H1 (cell line): ENCODE measurements around the gene FXYD5. TPM values are rescaled to one million over a fixed set of nuclear protein-coding genes. Genes with fewer than 3 reads are reported as not detected.
A peak's percentile ranks its signal among the peaks of the same experiment; 100 is the strongest.

Experiments
- CTCF ChIA-PET: fragments of 300-600 bp; sonication (Branson Sonifier 250); formaldehyde crosslinking; loops from one replicate; lab custom pipeline; 2021; ENCODE audit not compliant: partially characterized antibody; lab: Charles Lee
- POLR2A ChIA-PET: fragments of 300-600 bp; sonication (Branson Sonifier 250); formaldehyde crosslinking; loops from one replicate; lab custom pipeline; 2021; ENCODE audit warnings: inconsistent platforms; ENCODE audit not compliant: partially characterized antibody; lab: Charles Lee
- DNase-seq, 2 experiments: peaks; one replicate each; pipeline versions ENCODE4 v3.0.0 to v3.0.0-alpha.2; 2010 to 2022; ENCODE audit warnings: low spot score in 2 of 2, low read depth in 1 of 2, mixed read lengths in 1 of 2
- FAIRE-seq: peaks from 2 replicates; lab custom pipeline; 2011; peaks lifted over from hg19 to GRCh38; lab: Jason Lieb, UNC
- H2AFZ ChIP-seq: 2 replicates; pipeline ENCODE4 v1.8.1; 2012; ENCODE audit warnings: low read length, inconsistent platforms
- H2AK5ac ChIP-seq: 2 replicates; pipeline ENCODE4 v1.6.1; 2013; ENCODE audit warnings: low read depth, low read length
- H2BK120ac ChIP-seq: replicated peaks from 2 replicates; pipeline ENCODE3; 2013; ENCODE audit warnings: low read depth, low read length, inconsistent platforms
- H2BK12ac ChIP-seq: 2 replicates; pipeline ENCODE4 v1.6.1; 2013; ENCODE audit warnings: low read depth, low read length
- H2BK15ac ChIP-seq: 2 replicates; pipeline ENCODE4 v1.6.1; 2013; ENCODE audit warnings: low read length
- H2BK20ac ChIP-seq: 2 replicates; pipeline ENCODE4 v1.6.1; 2013; ENCODE audit warnings: low read length
- H2BK5ac ChIP-seq: 2 replicates; pipeline ENCODE4 v1.6.1; 2013; ENCODE audit warnings: low read depth, low read length
- H3K14ac ChIP-seq: 2 replicates; pipeline ENCODE4 v1.6.1; 2013; ENCODE audit warnings: inconsistent platforms; ENCODE audit not compliant: insufficient read length
- H3K18ac ChIP-seq: 2 replicates; pipeline ENCODE4 v1.6.1; 2013; ENCODE audit warnings: low read length; ENCODE audit errors: extremely low read depth
- H3K23ac ChIP-seq: 2 replicates; pipeline ENCODE4 v1.6.1; 2013; ENCODE audit warnings: inconsistent platforms; ENCODE audit not compliant: insufficient read length
- H3K23me2 ChIP-seq: 2 replicates; pipeline ENCODE4 v1.6.1; 2013; ENCODE audit warnings: low read depth, low read length
- H3K27ac ChIP-seq: 2 replicates; pipeline ENCODE4 v1.6.1; 2011; ENCODE audit warnings: low read depth, low read length, inconsistent platforms
- H3K27me3 ChIP-seq, 4 experiments: replicated peaks in 1 of 4; 1 replicate in 1 of 4; 2 replicates in 3 of 4; pipeline versions ENCODE4 v1.6.1 to v1.8.1; 2011 to 2013; ENCODE audit warnings: low read length in 3 of 4, mild to moderate bottlenecking in 3 of 4, inconsistent platforms in 2 of 4, mixed read lengths in 2 of 4, moderate library complexity in 1 of 4; ENCODE audit not compliant: control insufficient read depth in 3 of 4, insufficient read depth in 3 of 4; ENCODE audit errors: extremely low read depth in 1 of 4
- H3K36me3 ChIP-seq, 4 experiments: 2 replicates each; pipeline versions ENCODE4 v1.6.1 to v1.8.1; 2011 to 2013; ENCODE audit warnings: mild to moderate bottlenecking in 4 of 4, low read length in 3 of 4, moderate library complexity in 2 of 4, control low read depth in 1 of 4, inconsistent platforms in 1 of 4; ENCODE audit not compliant: insufficient read depth in 4 of 4, control insufficient read depth in 2 of 4
- H3K4ac ChIP-seq: replicated peaks from 2 replicates; pipeline ENCODE3; 2013; ENCODE audit warnings: low read length, low read depth, mixed read lengths, inconsistent platforms; ENCODE audit not compliant: insufficient read length
- H3K4me1 ChIP-seq, 4 experiments: replicated peaks in 1 of 4; 1 replicate in 1 of 4; 2 replicates in 3 of 4; pipeline versions ENCODE4 v1.6.1 to v1.8.1; 2011 to 2013; ENCODE audit warnings: low read length in 3 of 4, inconsistent platforms in 2 of 4, mixed read lengths in 1 of 4; ENCODE audit not compliant: insufficient read depth in 4 of 4, control insufficient read depth in 3 of 4
- H3K4me2 ChIP-seq, 2 experiments: 2 replicates each; pipeline versions ENCODE4 v1.6.1 to v1.8.1; 2011 to 2013; ENCODE audit warnings: low read depth in 2 of 2, low read length in 2 of 2, control low read depth in 1 of 2, inconsistent platforms in 1 of 2, mild to moderate bottlenecking in 1 of 2; ENCODE audit not compliant: insufficient read depth in 1 of 2
- H3K4me3 ChIP-seq, 4 experiments: fragments of 200-600, 300-600 bp in 1 of 4; sonication (generic), shearing (Covaris generic), sonication (Bioruptor Twin) in 1 of 4; 2 replicates each; pipeline versions ENCODE4 v1.5.1 to v1.8.1; 2011 to 2016; ENCODE audit warnings: low read length in 4 of 4, low read depth in 3 of 4, control low read depth in 2 of 4, inconsistent platforms in 2 of 4, mild to moderate bottlenecking in 2 of 4, mixed read lengths in 1 of 4, moderate library complexity in 1 of 4; ENCODE audit not compliant: insufficient read depth in 2 of 4; ENCODE audit errors: extremely low read depth in 1 of 4
- H3K56ac ChIP-seq: replicated peaks from 2 replicates; pipeline ENCODE3; 2013; ENCODE audit warnings: low read depth, mild to moderate bottlenecking, mixed read lengths, low read length, inconsistent platforms; ENCODE audit not compliant: insufficient read length
- H3K79me1 ChIP-seq: 2 replicates; pipeline ENCODE4 v1.6.1; 2013; ENCODE audit warnings: low read depth, low read length, control low read depth
- H3K79me2 ChIP-seq, 2 experiments: 2 replicates each; pipeline versions ENCODE4 v1.6.1 to v1.8.1; 2012 to 2013; ENCODE audit warnings: low read length in 2 of 2, mild to moderate bottlenecking in 2 of 2, inconsistent platforms in 1 of 2; ENCODE audit not compliant: insufficient read depth in 2 of 2, control insufficient read depth in 1 of 2
- H3K9ac ChIP-seq, 4 experiments: replicated peaks in 1 of 4; 1 replicate in 1 of 4; 2 replicates in 3 of 4; pipeline versions ENCODE4 v1.6.1 to v1.8.1; 2011 to 2013; ENCODE audit warnings: low read depth in 3 of 4, low read length in 3 of 4, control low read depth in 2 of 4, mild to moderate bottlenecking in 2 of 4, moderate library complexity in 2 of 4, inconsistent platforms in 1 of 4; ENCODE audit errors: extremely low read depth in 1 of 4
- H3K9me3 ChIP-seq, 2 experiments: 2 replicates each; pipeline versions ENCODE4 v1.6.1 to v1.8.1; 2012 to 2013; ENCODE audit warnings: mild to moderate bottlenecking in 2 of 2, moderate library complexity in 2 of 2, control low read depth in 1 of 2, inconsistent platforms in 1 of 2, low read depth in 1 of 2, low read length in 1 of 2, mixed read lengths in 1 of 2; ENCODE audit not compliant: insufficient read depth in 2 of 2
- H4K20me1 ChIP-seq, 2 experiments: replicated peaks in 1 of 2; 2 replicates each; pipeline versions ENCODE3 to v1.8.1; 2011 to 2013; ENCODE audit warnings: inconsistent platforms in 2 of 2, low read length in 2 of 2, mild to moderate bottlenecking in 1 of 2; ENCODE audit not compliant: insufficient read depth in 2 of 2, control insufficient read depth in 1 of 2
- H4K5ac ChIP-seq: 2 replicates; pipeline ENCODE4 v1.6.1; 2013; ENCODE audit warnings: low read length, low read depth, mixed read lengths, inconsistent platforms; ENCODE audit not compliant: insufficient read length
- H4K8ac ChIP-seq: 2 replicates; pipeline ENCODE4 v1.8.0; 2013; ENCODE audit warnings: mild to moderate bottlenecking, moderate library complexity, low read length, inconsistent platforms; ENCODE audit not compliant: insufficient read depth; ENCODE audit errors: extremely low read depth
- H4K91ac ChIP-seq: replicated peaks from 2 replicates; pipeline ENCODE3; 2013; ENCODE audit warnings: low read length, mixed read lengths, inconsistent platforms; ENCODE audit not compliant: insufficient read length
- CBX8 ChIP-seq: fragments of 300-800, 300-1000 bp; sonication (generic); IDR thresholded peaks from 2 replicates; pipeline ENCODE4 v1.7.1; 2016; ENCODE audit warnings: low read depth, low read length, borderline replicate concordance
- CHD1 ChIP-seq: IDR thresholded peaks from 2 replicates; pipeline ENCODE4 v1.6.1; 2012; ENCODE audit warnings: low read depth, low read length, improper control_type of control experiment
- CTBP2 ChIP-seq: IDR thresholded peaks from 2 replicates; pipeline ENCODE4 v1.7.0; 2011; ENCODE audit warnings: borderline replicate concordance, mild to moderate bottlenecking, moderate library complexity, mixed read lengths, low read length; ENCODE audit not compliant: insufficient read depth, insufficient read length
- GABPA ChIP-seq: IDR thresholded peaks from 2 replicates; pipeline ENCODE4 v1.6.1; 2011; ENCODE audit warnings: mild to moderate bottlenecking, low read length, moderate library complexity, borderline replicate concordance; ENCODE audit not compliant: insufficient read depth
- NRF1 ChIP-seq: IDR thresholded peaks from 2 replicates; pipeline ENCODE4 v1.6.1; 2011; ENCODE audit warnings: mild to moderate bottlenecking, low read depth, low read length, improper control_type of control experiment
- RFX5 ChIP-seq: IDR thresholded peaks from 2 replicates; pipeline ENCODE4 v1.6.1; 2011; ENCODE audit warnings: low read depth, low read length, improper control_type of control experiment, borderline replicate concordance
- RNF2 ChIP-seq: fragments of 200-900, 300-1000 bp; sonication (generic); IDR thresholded peaks from 2 replicates; pipeline ENCODE4 v1.7.1; 2016; ENCODE audit warnings: borderline replicate concordance, low read depth, mild to moderate bottlenecking, antibody characterized with exemption, low read length; ENCODE audit not compliant: poor library complexity, severe bottlenecking; ENCODE audit errors: missing control alignments
- SP4 ChIP-seq: IDR thresholded peaks from 2 replicates; pipeline ENCODE4 v1.6.1; 2012; ENCODE audit warnings: low read length, inconsistent platforms
- TAF1 ChIP-seq: IDR thresholded peaks from 2 replicates; pipeline ENCODE4 v1.6.1; 2011; ENCODE audit warnings: mild to moderate bottlenecking, low read depth, low read length
- TCF12 ChIP-seq: IDR thresholded peaks from 2 replicates; pipeline ENCODE4 v1.6.1; 2011; ENCODE audit warnings: low read depth, mild to moderate bottlenecking, low read length
- YY1 ChIP-seq: IDR thresholded peaks from 2 replicates; pipeline ENCODE4 v1.6.1; 2011; ENCODE audit warnings: low read depth, mild to moderate bottlenecking, low read length
- WGBS, 2 experiments: shearing (Covaris generic) in 1 of 2; methylation state at CpG; one replicate each; pipeline versions ENCODE4 v1.1.6 to v1.1.7; 2013 to 2015; ENCODE audit warnings: low lambda C conversion rate in 2 of 2, mixed read lengths in 2 of 2, inconsistent platforms in 1 of 2, low coverage in 1 of 2, missing lambda C conversion rate in 1 of 2; ENCODE audit not compliant: insufficient replicate concordance in 2 of 2, insufficient coverage in 1 of 2, insufficient read length in 1 of 2; ENCODE audit errors: extremely low coverage in 1 of 2, missing lambda C conversion rate in 1 of 2; 5-methylcytosine and 5-hydroxymethylcytosine counted together
- polyA plus RNA-seq, 7 experiments: library from polyadenylated mRNA; depleted of rRNA in 3 of 7; stranded (reverse) in 5 of 7; unstranded in 2 of 7; fragments of >200 nt in 5 of 7; fragments of 200-250 nt in 2 of 7; gene quantifications; 1 replicate in 5 of 7; 2 replicates in 1 of 7; 4 replicates in 1 of 7; pipeline versions ENCODE4 v1.2.1 to v1.2.3, GENCODE V29; 2011 to 2013; ENCODE audit warnings: missing spikeins in 2 of 7, mixed read lengths in 2 of 7
- total RNA-seq: library from RNA; stranded (reverse); fragmentation: NEBNext Ultra II Directional; extraction: Animal tissue kit (Norgen Biotek cat#: 25700); gene quantifications from 2 replicates; pipeline ENCODE4 v1.2.1, GENCODE V29; 2021

Gene FXYD5
- total and polyA plus RNA-seq, 2 of the 8 experiments (the other 6 are each of a cell fraction or from before 2014, with no cell fraction given), result 99.0 to 191 TPM

DNA sequence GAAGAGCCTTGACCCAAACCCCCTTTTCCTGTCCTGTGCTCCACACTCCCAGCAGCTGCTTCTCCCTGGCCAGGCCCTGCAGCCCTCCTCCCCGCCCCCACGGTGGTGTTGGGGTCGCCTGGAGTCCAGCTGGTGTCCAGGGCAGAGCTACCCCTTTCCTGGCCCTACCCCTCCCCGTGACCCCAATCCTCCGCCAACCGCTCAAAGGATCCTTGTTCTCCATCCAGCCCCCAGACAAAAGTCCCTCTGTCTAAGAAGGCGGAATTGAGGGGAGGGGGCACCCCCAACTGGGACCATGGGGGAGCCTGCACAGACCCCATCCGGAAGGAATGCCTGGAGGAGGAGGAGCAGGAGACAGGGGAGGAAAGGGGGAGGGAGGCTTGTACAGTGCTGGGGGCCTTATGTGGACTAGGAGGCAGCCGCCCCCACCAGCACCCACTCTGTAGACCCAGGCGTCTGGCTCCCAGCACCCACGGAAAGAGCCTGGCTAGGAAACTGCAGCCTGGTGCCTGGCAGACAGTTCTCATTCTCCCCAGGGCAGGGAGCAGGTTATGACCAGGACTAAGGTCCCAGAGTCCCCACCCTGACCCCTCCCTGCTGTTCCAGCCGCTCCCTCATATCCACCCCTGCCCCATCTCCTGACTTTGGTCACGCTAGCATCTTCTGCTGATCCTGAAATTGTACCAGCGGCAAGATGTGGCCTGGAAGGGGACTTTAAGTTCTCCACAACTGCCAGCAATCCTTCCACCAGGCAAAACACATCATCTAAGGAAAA lies 39.2 kb upstream of the FXYD5 start, which contains the start of gene FXYD3:
Gene FXYD3, plus strand, starts transcription at position 647 of the 775 bp plus-strand sequence. CDS start 3,554 bp downstream, outside the sequence.
- H3K4me2 ChIP-seq, result peak within 1 kb of the TSS; percentile 15 to 70; a peak in 3 of 4 replicates
- FAIRE-seq (no peak), DNase-seq (no peak)
- WGBS, 2 experiments, result 68% methylated on average over 13 of the region's 14 CpGs; no CpG with 5 or more reads in 1 of the 2 experiments
- peak within 1 kb of the TSS; percentile 60; the same call in 1 of the 2 replicates for H2BK12ac ChIP-seq
- H3K9me3 ChIP-seq, result no peaks in the 10 kb centered on the region
- peaks cover 0 to 22% (median 14%) of the 10 kb centered on the region in 4 experiments; a peak in 6 of 7 replicates for H3K4me1 ChIP-seq
- H3K4ac ChIP-seq, result peak within 1 kb of the TSS; percentile 44
- H3K14ac ChIP-seq, result no peak within 1 kb of the TSS
- no peak within 1 kb of the TSS for H2AK5ac ChIP-seq
- 0 out of 2 replicates have a peak within 1 kb of the TSS, but pooled peaks have one; percentile 61 for H2BK15ac ChIP-seq
- ChIA-PET POLR2A (interaction anchor here (0.7 to 1.8 kb wide), 4 partner anchors 11 to 49 kb away, joined by 3 to 7 read pairs (median 5); no protein-coding TSS in a partner anchor), CTCF (interaction anchor here (0.7 to 6.9 kb wide), 28 partner anchors 9 to 201 kb away, joined by 3 to 154 read pairs (median 5); partner anchors contain the start of genes FXYD1, FXYD7, HAMP and LGI4)
- H2BK120ac ChIP-seq, result no peak within 1 kb of the TSS
- H4K8ac ChIP-seq, result peak within 1 kb of the TSS; percentile 35; the same call in 1 of the 2 replicates
- no peaks in the 10 kb centered on the region for H3K23me2 ChIP-seq
- no peak within 1 kb of the TSS for H4K91ac ChIP-seq
- H3K27me3 ChIP-seq, result peaks cover 0 to 2% (median 0%) of the 10 kb centered on the region in 4 experiments; a peak in 1 of 7 replicates
- H4K20me1 ChIP-seq, result no peaks in the 10 kb centered on the region
- H3K18ac ChIP-seq, result peak within 1 kb of the TSS; percentile 4
- peak within 1 kb of the TSS in 3 of 4 experiments; percentile 23 to 56 (median 31); a peak in 5 of 8 replicates for H3K4me3 ChIP-seq
- no peaks in the 10 kb centered on the region for H3K79me2 ChIP-seq
- H3K79me1 ChIP-seq, result no peaks in the 10 kb centered on the region
- H3K9ac ChIP-seq, result no peak within 1 kb of the TSS
- no peak within 1 kb of the TSS for H3K23ac ChIP-seq
- no peak within 1 kb of the TSS; the same call in 1 of the 2 replicates for H2BK20ac ChIP-seq
- no peak within 1 kb of the TSS for H2AFZ ChIP-seq
- H3K56ac ChIP-seq, result no peak within 1 kb of the TSS
- no peak within 1 kb of the TSS for H2BK5ac ChIP-seq
- H4K5ac ChIP-seq, result no peak within 1 kb of the TSS
- no peak within 1 kb of the TSS for H3K27ac ChIP-seq
- H3K36me3 ChIP-seq, result no peaks in the 10 kb centered on the region
- no peak for TF ChIP-seq CHD1
- no peak for TF ChIP-seq TCF12
- no peak for TF ChIP-seq SP4
- no peak for TF ChIP-seq CTBP2
- TF ChIP-seq YY1, result no peak
- TF ChIP-seq RFX5, result no peak
- TF ChIP-seq TAF1, result no peak
- TF ChIP-seq GABPA, result no peak
- TF ChIP-seq CBX8, result no peak
- TF ChIP-seq NRF1, result no peak
- no peak for TF ChIP-seq RNF2
